ENCODE results near the gene ADCY7. TPM values are rescaled to one million over a fixed set of nuclear protein-coding genes. Genes with fewer than 3 reads are reported as not detected.

ADCY7 gene
- total and polyA plus RNA-seq, 9 of the 15 experiments (the other 6 are each of a cell fraction or from before 2014, with no cell fraction given), result 2.3 to 108 (median 28.6) TPM

DNA sequence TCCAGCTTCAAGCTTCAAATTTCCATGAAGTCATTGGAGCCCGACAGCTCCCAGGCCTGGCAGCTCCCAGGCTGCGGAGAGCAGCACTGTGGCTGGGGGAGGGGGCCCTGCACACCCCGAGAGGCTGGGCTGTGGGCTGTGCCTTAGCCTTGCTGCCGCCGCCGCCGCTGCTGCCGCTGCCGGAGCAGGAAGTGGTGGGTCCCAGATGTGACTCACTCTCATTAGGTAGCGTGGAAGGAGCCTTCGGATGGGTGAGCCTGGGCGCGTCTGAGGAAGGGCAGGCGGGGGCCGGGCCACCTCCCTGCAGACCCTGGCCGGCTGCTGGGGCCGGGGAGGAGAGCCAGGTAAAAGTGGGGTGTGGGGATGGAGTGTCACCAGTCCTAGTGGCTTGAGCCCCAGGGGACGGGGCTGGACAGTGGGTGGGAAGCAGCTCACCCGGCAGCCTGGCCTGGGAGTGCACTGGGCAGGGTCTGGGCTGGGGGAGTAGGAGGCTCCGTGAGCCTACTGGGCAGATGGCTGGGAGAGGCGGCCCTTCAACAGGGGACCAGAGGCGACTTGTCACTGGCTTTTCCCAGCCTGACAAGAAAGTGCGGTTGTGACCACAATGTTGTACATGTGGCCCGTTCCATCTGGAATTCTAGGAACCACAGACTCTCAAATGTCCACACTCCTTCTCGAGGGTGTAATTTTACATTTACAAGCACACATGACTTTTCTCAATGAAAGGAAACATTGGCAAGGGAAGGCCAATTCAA is at the start of gene ADCY7 (continued):
- no peak for TF ChIP-seq ZNF57 (CRISPR knock-in tag; IDR thresholded peaks at IDR 0.05)
- no peak for TF ChIP-seq NR2C2 (CRISPR knock-in tag; IDR thresholded peaks at IDR 0.05)
- TF ChIP-seq NR2C2 (tag; IDR thresholded peaks at IDR 0.05), result peak; percentile 20; the same call in 1 of the 2 replicates
- no peak for TF ChIP-seq FOXM1 (IDR thresholded peaks at IDR 0.05; ENCODE audit: low read depth)
- TF ChIP-seq FOXM1 (CRISPR knock-in tag; IDR thresholded peaks at IDR 0.05; ENCODE audit: low read depth), result no peak
- peak; percentile 18; the same call in 1 of the 2 replicates for TF ChIP-seq LEF1 (IDR thresholded peaks at IDR 0.05)
- TF ChIP-seq, protein P1, sequence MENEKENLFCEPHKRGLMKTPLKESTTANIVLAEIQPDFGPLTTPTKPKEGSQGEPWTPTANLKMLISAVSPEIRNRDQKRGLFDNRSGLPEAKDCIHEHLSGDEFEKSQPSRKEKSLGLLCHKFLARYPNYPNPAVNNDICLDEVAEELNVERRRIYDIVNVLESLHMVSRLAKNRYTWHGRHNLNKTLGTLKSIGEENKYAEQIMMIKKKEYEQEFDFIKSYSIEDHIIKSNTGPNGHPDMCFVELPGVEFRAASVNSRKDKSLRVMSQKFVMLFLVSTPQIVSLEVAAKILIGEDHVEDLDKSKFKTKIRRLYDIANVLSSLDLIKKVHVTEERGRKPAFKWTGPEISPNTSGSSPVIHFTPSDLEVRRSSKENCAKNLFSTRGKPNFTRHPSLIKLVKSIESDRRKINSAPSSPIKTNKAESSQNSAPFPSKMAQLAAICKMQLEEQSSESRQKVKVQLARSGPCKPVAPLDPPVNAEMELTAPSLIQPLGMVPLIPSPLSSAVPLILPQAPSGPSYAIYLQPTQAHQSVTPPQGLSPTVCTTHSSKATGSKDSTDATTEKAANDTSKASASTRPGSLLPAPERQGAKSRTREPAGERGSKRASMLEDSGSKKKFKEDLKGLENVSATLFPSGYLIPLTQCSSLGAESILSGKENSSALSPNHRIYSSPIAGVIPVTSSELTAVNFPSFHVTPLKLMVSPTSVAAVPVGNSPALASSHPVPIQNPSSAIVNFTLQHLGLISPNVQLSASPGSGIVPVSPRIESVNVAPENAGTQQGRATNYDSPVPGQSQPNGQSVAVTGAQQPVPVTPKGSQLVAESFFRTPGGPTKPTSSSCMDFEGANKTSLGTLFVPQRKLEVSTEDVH (IDR thresholded peaks at IDR 0.05; ENCODE audit: low read depth, partially characterized antibody), result no peak
- TF ChIP-seq, protein P2, sequence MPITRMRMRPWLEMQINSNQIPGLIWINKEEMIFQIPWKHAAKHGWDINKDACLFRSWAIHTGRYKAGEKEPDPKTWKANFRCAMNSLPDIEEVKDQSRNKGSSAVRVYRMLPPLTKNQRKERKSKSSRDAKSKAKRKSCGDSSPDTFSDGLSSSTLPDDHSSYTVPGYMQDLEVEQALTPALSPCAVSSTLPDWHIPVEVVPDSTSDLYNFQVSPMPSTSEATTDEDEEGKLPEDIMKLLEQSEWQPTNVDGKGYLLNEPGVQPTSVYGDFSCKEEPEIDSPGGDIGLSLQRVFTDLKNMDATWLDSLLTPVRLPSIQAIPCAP (CRISPR knock-in tag; IDR thresholded peaks at IDR 0.05; ENCODE audit: borderline replicate concordance), result no peak
- no peak for TF ChIP-seq SNRNP70 (optimal IDR thresholded peaks at IDR 0.05; ENCODE audit: low read depth, low read length)
- TF ChIP-seq SMAD4 (CRISPR knock-in tag; conservative IDR thresholded peaks at IDR 0.05), result peak; percentile 83
- TF ChIP-seq NFRKB (IDR thresholded peaks at IDR 0.05; ENCODE audit: low read depth), result peak; percentile 46; the same call in 1 of the 2 replicates
- no peak for TF ChIP-seq MAFG (tag; conservative IDR thresholded peaks at IDR 0.05)
- no peak for TF ChIP-seq BDP1 (IDR thresholded peaks at IDR 0.05; ENCODE audit: insufficient read depth, insufficient read length)
- TF ChIP-seq ZC3H4 (CRISPR knock-in tag; IDR thresholded peaks at IDR 0.05; ENCODE audit: borderline replicate concordance), result no peak
- TF ChIP-seq, protein P3, sequence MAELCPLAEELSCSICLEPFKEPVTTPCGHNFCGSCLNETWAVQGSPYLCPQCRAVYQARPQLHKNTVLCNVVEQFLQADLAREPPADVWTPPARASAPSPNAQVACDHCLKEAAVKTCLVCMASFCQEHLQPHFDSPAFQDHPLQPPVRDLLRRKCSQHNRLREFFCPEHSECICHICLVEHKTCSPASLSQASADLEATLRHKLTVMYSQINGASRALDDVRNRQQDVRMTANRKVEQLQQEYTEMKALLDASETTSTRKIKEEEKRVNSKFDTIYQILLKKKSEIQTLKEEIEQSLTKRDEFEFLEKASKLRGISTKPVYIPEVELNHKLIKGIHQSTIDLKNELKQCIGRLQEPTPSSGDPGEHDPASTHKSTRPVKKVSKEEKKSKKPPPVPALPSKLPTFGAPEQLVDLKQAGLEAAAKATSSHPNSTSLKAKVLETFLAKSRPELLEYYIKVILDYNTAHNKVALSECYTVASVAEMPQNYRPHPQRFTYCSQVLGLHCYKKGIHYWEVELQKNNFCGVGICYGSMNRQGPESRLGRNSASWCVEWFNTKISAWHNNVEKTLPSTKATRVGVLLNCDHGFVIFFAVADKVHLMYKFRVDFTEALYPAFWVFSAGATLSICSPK (IDR thresholded peaks at IDR 0.05; ENCODE audit: borderline replicate concordance), result no peak
- TF ChIP-seq, protein P4, sequence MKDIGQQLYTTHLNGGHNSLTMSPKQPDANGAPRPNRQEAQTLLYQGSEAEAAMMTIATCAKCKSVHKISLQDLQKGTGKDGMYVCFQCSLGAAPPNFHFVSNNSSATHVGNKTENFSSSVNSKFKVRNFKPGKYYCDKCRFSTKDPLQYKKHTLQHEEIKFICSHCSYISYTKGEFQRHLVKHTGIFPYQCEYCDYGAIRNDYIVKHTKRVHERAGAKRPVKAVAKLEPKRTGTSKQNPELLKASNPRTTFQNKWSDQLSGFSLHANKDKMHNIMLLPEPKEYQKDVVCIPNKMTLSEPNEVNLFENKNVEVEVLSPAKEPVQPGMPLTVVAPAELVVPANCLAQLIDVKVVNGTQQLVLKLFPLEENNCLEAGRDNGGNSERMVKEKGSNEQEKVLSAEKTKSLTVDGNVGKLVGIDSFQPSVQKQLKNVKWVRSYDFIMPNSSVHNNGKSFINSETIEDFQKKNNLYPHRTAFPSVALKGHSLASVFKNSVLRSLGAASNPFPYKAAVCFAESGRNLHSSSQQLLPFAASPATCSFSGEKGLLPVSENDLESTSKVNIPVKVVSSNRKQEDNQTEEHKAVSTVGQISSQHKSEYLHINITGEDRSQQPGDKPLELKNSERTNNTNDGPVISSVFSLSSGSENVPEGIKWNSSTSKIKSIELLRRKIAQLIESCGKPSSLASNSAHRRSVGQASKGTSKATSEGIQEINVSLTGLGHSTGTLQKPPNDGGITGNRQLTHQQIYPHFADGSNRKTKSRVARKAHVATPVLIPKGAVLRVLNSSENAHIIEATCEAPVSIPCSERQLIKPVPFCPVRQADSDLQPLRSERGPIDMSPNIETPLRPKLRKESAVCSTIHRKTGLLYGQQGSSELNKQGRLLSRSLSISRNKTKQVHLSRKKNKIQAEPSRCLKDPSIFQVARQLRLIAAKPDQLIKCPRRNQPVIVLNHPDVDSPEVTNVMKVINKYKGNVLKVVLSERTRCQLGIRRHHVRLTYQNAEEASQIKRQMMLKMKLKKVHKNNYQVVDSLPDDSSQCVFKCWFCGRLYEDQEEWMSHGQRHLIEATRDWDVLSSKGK (CRISPR knock-in tag; IDR thresholded peaks at IDR 0.05), result no peak
- TF ChIP-seq C11orf30 (IDR thresholded peaks at IDR 0.05; ENCODE audit: low read depth), result no peak
- TF ChIP-seq MAZ (CRISPR knock-in tag; conservative IDR thresholded peaks at IDR 0.05 in 1 of 2, IDR thresholded peaks at IDR 0.05 in 1 of 2), result peak; percentile 55 to 79
